GM23248 (cell line): ENCODE measurements around the gene PRKACB.

Source experiments
- EZH2 ChIP-seq: fragments of 200-600 bp; sonication (generic); IDR thresholded peaks from 2 replicates; pipeline ENCODE4 v1.6.1; 2018; ENCODE audit warnings: antibody characterized with exemption, mild to moderate bottlenecking; ENCODE audit not compliant: insufficient read depth, poor library complexity, severe bottlenecking
- EZH2phosphoT487 ChIP-seq: fragments of 200-600 bp; sonication (generic); IDR thresholded peaks from 2 replicates; pipeline ENCODE4 v1.6.1; 2018; ENCODE audit warnings: antibody characterized with exemption, moderate library complexity, mild to moderate bottlenecking, low read depth; ENCODE audit not compliant: insufficient read depth

- no peak for TF ChIP-seq EZH2phosphoT487
- TF ChIP-seq EZH2: no peak
These were observed 27.4 kb downstream of the PRKACB start for GRCh38 chr1:84171481-84171880.
